GM10266 (cell line): ENCODE measurements around the gene TTLL6.

Experiments
- DNase-seq: peaks from one replicate; pipeline ENCODE4 v3.0.0; 2012; ENCODE audit errors: extremely low spot score
- CTCF ChIP-seq: IDR thresholded peaks from 2 replicates; pipeline ENCODE4 v1.5.1; 2012; ENCODE audit warnings: mild to moderate bottlenecking, low read depth; ENCODE audit not compliant: control insufficient read depth, insufficient read depth; ENCODE audit errors: missing control alignments

Gene TTLL6

GRCh38 chr17:48752399-48753288 is 64.4 kb downstream of the TTLL6 start:
- no peak for DNase-seq
- no peak for TF ChIP-seq CTCF

- TF ChIP-seq CTCF, result no peak
- DNase-seq, result no peak
Measured at GRCh38 chr17:48751733-48752398, 65.2 kb downstream of the TTLL6 start.

- TF ChIP-seq CTCF, result no peak
- no peak for DNase-seq
Measured at GRCh38 chr17:48751172-48751571, 65.9 kb downstream of the TTLL6 start.

- no peak for TF ChIP-seq CTCF
- DNase-seq, result no peak
Measured at GRCh38 chr17:48749621-48750553, 67.1 kb downstream of the TTLL6 start.

- no peak for DNase-seq
- no peak for TF ChIP-seq CTCF
Measured at GRCh38 chr17:48748718-48749566, 68.1 kb downstream of the TTLL6 start.

GRCh38 chr17:48747445-48748363 is 69.3 kb downstream of the TTLL6 start:
- TF ChIP-seq CTCF, result no peak
- no peak for DNase-seq
